CD14-positive monocyte (primary cell): ENCODE results near the gene NEK1. TPM values are rescaled to one million over a fixed set of nuclear protein-coding genes. Genes with fewer than 3 reads are reported as not detected.

Source experiments
- DNase-seq, 3 donors: peaks; one replicate each; pipeline ENCODE4 v3.0.0-alpha.2; 2011 to 2022
- H2AFZ ChIP-seq: 2 replicates; pipeline ENCODE4 v1.6.0; 2012; ENCODE audit warnings: mild to moderate bottlenecking, low read depth, low read length, inconsistent platforms; ENCODE audit not compliant: insufficient read depth, poor library complexity, severe bottlenecking
- H3K27ac ChIP-seq, 2 donors: 1 replicate in 1 of 2; 2 replicates in 1 of 2; pipeline ENCODE4 v1.5.1; 2012 to 2013; ENCODE audit warnings: low read length in 2 of 2, control low read depth in 1 of 2, inconsistent platforms in 1 of 2, low read depth in 1 of 2, mild to moderate bottlenecking in 1 of 2
- H3K27me3 ChIP-seq, 2 donors: one replicate each; pipeline versions ENCODE4 v1.6.0 to v1.6.1; 2011 to 2013; ENCODE audit warnings: low read length in 2 of 2; ENCODE audit not compliant: control insufficient read depth in 2 of 2, insufficient read depth in 2 of 2
- H3K36me3 ChIP-seq, 2 donors: replicated peaks in 1 of 2; 1 replicate in 1 of 2; 2 replicates in 1 of 2; pipeline versions ENCODE4 v1.5.1 to v1.6.1; 2012 to 2013; ENCODE audit warnings: low read length in 2 of 2, control low read depth in 1 of 2, inconsistent platforms in 1 of 2, mild to moderate bottlenecking in 1 of 2; ENCODE audit not compliant: insufficient read depth in 2 of 2, control insufficient read depth in 1 of 2
- H3K4me1 ChIP-seq, 2 donors: 1 replicate in 1 of 2; 2 replicates in 1 of 2; pipeline versions ENCODE4 v1.5.1 to v1.6.1; 2012 to 2013; ENCODE audit warnings: low read length in 2 of 2, control low read depth in 1 of 2, inconsistent platforms in 1 of 2, mild to moderate bottlenecking in 1 of 2, moderate library complexity in 1 of 2; ENCODE audit not compliant: insufficient read depth in 2 of 2, control insufficient read depth in 1 of 2
- H3K4me2 ChIP-seq: replicated peaks from 2 replicates; pipeline ENCODE3; 2012; ENCODE audit warnings: low read length, moderate library complexity, mild to moderate bottlenecking; ENCODE audit not compliant: poor library complexity, severe bottlenecking; ENCODE audit errors: extremely low read depth
- H3K4me3 ChIP-seq, 3 experiments: fragments of 200-600 bp in 1 of 3; sonication (generic) in 1 of 3; replicated peaks in 1 of 3; 1 replicate in 2 of 3; 2 replicates in 1 of 3; pipeline ENCODE4 v1.5.1; 2011 to 2013; ENCODE audit warnings: low read length in 3 of 3, mild to moderate bottlenecking in 3 of 3, control low read depth in 2 of 3, low read depth in 2 of 3, inconsistent platforms in 1 of 3, moderate library complexity in 1 of 3
- H3K79me2 ChIP-seq: 2 replicates; pipeline ENCODE4 v1.6.0; 2012; ENCODE audit warnings: mild to moderate bottlenecking, control low read depth, inconsistent platforms, low read length, moderate library complexity; ENCODE audit not compliant: insufficient read depth
- H3K9ac ChIP-seq: 2 replicates; pipeline ENCODE4 v1.6.0; 2017; ENCODE audit warnings: low read length, mild to moderate bottlenecking; ENCODE audit not compliant: insufficient read depth, poor library complexity, severe bottlenecking
- H3K9me3 ChIP-seq, 2 donors: replicated peaks in 1 of 2; 1 replicate in 1 of 2; 2 replicates in 1 of 2; pipeline versions ENCODE4 v1.5.1 to v1.6.1; 2012 to 2013; ENCODE audit warnings: low read length in 2 of 2, control low read depth in 1 of 2; ENCODE audit not compliant: control insufficient read depth in 1 of 2, insufficient read depth in 1 of 2
- H4K20me1 ChIP-seq: 2 replicates; pipeline ENCODE4 v1.6.0; 2012; ENCODE audit warnings: mild to moderate bottlenecking, low read length, control low read depth, moderate library complexity; ENCODE audit not compliant: insufficient read depth
- H3K27ac Mint-ChIP-seq, 7 donors: one replicate each; pipeline ENCODE4 v1.8.0; 2020; ENCODE audit warnings: mild to moderate bottlenecking in 7 of 7, mixed read lengths in 7 of 7, moderate library complexity in 6 of 7, inconsistent platforms in 2 of 7
- H3K27me3 Mint-ChIP-seq, 3 donors: one replicate each; pipeline ENCODE4 v1.8.0; 2021 to 2022; ENCODE audit warnings: low read depth in 3 of 3, mild to moderate bottlenecking in 3 of 3, mixed read lengths in 3 of 3, moderate library complexity in 3 of 3, inconsistent platforms in 1 of 3
- H3K36me3 Mint-ChIP-seq, 2 donors: one replicate each; pipeline ENCODE4 v1.8.0; 2020; ENCODE audit warnings: mixed read lengths in 2 of 2, inconsistent platforms in 1 of 2, mild to moderate bottlenecking in 1 of 2
- H3K4me1 Mint-ChIP-seq: one replicate; pipeline ENCODE4 v1.8.0; 2020; ENCODE audit warnings: mild to moderate bottlenecking, mixed read lengths
- H3K4me3 Mint-ChIP-seq, 2 donors: one replicate each; pipeline ENCODE4 v1.8.0; 2020; ENCODE audit warnings: mild to moderate bottlenecking in 2 of 2, mixed read lengths in 2 of 2, moderate library complexity in 1 of 2
- H3K9me3 Mint-ChIP-seq, 7 donors: one replicate each; pipeline ENCODE4 v1.8.0; 2020 to 2022; ENCODE audit warnings: mixed read lengths in 7 of 7, mild to moderate bottlenecking in 6 of 7, moderate library complexity in 6 of 7, inconsistent platforms in 2 of 7
- WGBS: methylation state at CpG from one replicate; pipeline ENCODE4 v1.1.5; 2013; ENCODE audit warnings: missing lambda C conversion rate; ENCODE audit not compliant: insufficient coverage; 5-methylcytosine and 5-hydroxymethylcytosine counted together
- intact Hi-C, 2 donors: fragments of 100-400 bp; cut with micrococcal nuclease; formaldehyde crosslinking; loops; one replicate each; pipeline versions ENCODE4 v1.15.0 to v1.15.1; 2023
- polyA plus RNA-seq, 3 donors: library from polyadenylated mRNA; depleted of rRNA in 1 of 3; unstranded in 2 of 3; stranded (reverse) in 1 of 3; fragments of 300-500 nt in 2 of 3; fragments of >200 nt in 1 of 3; fragmentation: Illumina TruSeq in 2 of 3; gene quantifications; 1 replicate in 2 of 3; 2 replicates in 1 of 3; pipeline ENCODE4 v1.2.3, GENCODE V29; 2012 to 2021
- TF ChIP-seq, protein P1 (sequence below): fragments of 200-600 bp; IDR thresholded peaks from one replicate; pipeline ENCODE4 v1.8.0; 2022; ENCODE audit warnings: antibody characterized with exemption, mild to moderate bottlenecking

NEK1 gene
- polyA plus RNA-seq, 3 donors: 1.9 to 5.5 (median 2.7) TPM

DNA sequence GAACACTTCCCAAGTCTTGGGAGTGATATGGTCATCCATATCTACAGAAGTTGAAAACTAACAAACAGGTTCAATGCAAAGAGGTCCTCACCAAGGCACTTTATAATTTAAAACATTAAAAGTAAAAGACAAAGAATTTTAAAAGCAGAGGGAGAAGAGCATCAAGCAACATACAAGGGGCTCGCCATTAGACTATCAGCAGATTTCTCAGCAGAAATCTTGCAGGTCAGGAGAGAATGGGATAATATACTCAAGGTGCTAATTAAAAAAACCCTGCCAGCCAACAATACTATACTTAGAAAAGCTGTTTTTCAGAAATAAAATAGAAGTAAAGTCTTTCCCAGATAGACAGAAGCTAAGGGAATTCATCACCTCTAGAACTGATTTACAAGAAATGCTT, 121.2 kb downstream of the NEK1 start:
- DNase-seq: no peak
- Histone ChIP-seq H4K20me1 (no peaks in the 10 kb centered on the region), H3K27ac (no peak overlapping the region), H3K4me3 (no peak overlapping the region), H3K36me3 (no peaks in the 10 kb centered on the region), H2AFZ (no peak overlapping the region), H3K9ac (no peak overlapping the region), H3K4me1 (no peaks in the 10 kb centered on the region), H3K4me2 (no peak overlapping the region), H3K79me2 (no peaks in the 10 kb centered on the region), H3K27me3 (no peaks in the 10 kb centered on the region), H3K9me3 (no peaks in the 10 kb centered on the region)
- TF ChIP-seq, protein P1, sequence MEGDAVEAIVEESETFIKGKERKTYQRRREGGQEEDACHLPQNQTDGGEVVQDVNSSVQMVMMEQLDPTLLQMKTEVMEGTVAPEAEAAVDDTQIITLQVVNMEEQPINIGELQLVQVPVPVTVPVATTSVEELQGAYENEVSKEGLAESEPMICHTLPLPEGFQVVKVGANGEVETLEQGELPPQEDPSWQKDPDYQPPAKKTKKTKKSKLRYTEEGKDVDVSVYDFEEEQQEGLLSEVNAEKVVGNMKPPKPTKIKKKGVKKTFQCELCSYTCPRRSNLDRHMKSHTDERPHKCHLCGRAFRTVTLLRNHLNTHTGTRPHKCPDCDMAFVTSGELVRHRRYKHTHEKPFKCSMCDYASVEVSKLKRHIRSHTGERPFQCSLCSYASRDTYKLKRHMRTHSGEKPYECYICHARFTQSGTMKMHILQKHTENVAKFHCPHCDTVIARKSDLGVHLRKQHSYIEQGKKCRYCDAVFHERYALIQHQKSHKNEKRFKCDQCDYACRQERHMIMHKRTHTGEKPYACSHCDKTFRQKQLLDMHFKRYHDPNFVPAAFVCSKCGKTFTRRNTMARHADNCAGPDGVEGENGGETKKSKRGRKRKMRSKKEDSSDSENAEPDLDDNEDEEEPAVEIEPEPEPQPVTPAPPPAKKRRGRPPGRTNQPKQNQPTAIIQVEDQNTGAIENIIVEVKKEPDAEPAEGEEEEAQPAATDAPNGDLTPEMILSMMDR: no peak
- no peaks in the 10 kb centered on the region for H3K27me3 Mint-ChIP-seq
- H3K27ac Mint-ChIP-seq: no peak overlapping the region
- H3K4me3 Mint-ChIP-seq: no peak overlapping the region
- peaks cover 4% of the 10 kb centered on the region for H3K4me1 Mint-ChIP-seq
- WGBS: no CpG with 5 or more reads among the region's 1 CpG
- no peaks in the 10 kb centered on the region for H3K36me3 Mint-ChIP-seq
- intact Hi-C loops: loop anchor here in 1 of 2 donors (5.0 kb wide), 1 partner anchor 569 kb away; no protein-coding TSS in a partner anchor
- peaks cover 0 to 9% (median 5%) of the 10 kb centered on the region in 7 donors for H3K9me3 Mint-ChIP-seq

DNA sequence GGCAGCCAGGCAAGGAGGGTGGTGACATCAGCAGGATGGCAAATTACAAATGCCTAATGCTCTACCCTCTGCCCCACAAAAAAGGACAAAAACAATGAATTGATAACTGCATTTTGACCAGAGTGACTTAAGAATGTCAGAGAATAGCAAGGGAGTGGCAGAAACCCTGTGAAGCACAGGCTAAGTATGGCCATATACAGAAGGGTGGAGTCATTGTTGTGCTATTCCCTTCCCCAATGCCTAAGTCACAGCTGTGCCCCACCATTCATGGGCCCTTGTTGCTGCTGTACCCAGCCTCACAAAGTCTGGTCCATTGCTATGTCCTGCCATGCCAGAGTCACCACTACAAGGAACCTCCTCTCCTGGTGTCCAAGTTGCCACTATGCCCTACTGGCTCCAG, 123.1 kb downstream of the NEK1 start:
- intact Hi-C loops: loop anchor here in 1 of 2 donors (5.0 to 10.0 kb wide), 2 partner anchors 455 to 567 kb away; no protein-coding TSS in a partner anchor
- Mint-ChIP-seq H3K4me1 (peaks cover 6% of the 10 kb centered on the region), H3K27me3 (no peaks in the 10 kb centered on the region), H3K9me3 (peaks cover 0 to 4% (median 0%) of the 10 kb centered on the region in 7 donors), H3K27ac (no peak overlapping the region), H3K4me3 (no peak overlapping the region), H3K36me3 (no peaks in the 10 kb centered on the region)
- no peak overlapping the region for H3K4me3 ChIP-seq
- no peaks in the 10 kb centered on the region for H3K79me2 ChIP-seq
- H3K4me2 ChIP-seq: no peak overlapping the region
- H3K4me1 ChIP-seq: no peaks in the 10 kb centered on the region
- DNase-seq: no peak
- TF ChIP-seq, protein P1: no peak
- no peaks in the 10 kb centered on the region for H3K36me3 ChIP-seq
- H4K20me1 ChIP-seq: no peaks in the 10 kb centered on the region
- no peaks in the 10 kb centered on the region for H3K27me3 ChIP-seq
- no peak overlapping the region for H2AFZ ChIP-seq
- H3K9me3 ChIP-seq: no peaks in the 10 kb centered on the region
- H3K27ac ChIP-seq: no peak overlapping the region
- H3K9ac ChIP-seq: no peak overlapping the region
